HCT116 (cell line): Measurements from ENCODE around the gene KLF11.

Source experiments
- POLR2AphosphoS5 ChIP-seq: IDR thresholded peaks from 2 replicates; pipeline ENCODE4 v1.6.1; 2011; ENCODE audit warnings: mild to moderate bottlenecking, low read depth, low read length, moderate library complexity
- TF ChIP-seq, protein P1 (sequence below), 3 experiments: fragments of 200-600 bp in 1 of 3; sonication (generic) in 1 of 3; IDR thresholded peaks in 2 of 3; conservative IDR thresholded peaks in 1 of 3; 2 replicates each; pipeline ENCODE4 v1.5.1; 2012 to 2017; ENCODE audit warnings: low read depth in 2 of 3, low read length in 2 of 3, antibody characterized with exemption in 1 of 3, borderline replicate concordance in 1 of 3, control low read depth in 1 of 3, mild to moderate bottlenecking in 1 of 3, mixed read lengths in 1 of 3, mixed run types in 1 of 3, moderate library complexity in 1 of 3; ENCODE audit not compliant: insufficient read depth in 1 of 3

GRCh38 chr2:10022041-10022421, 21.3 kb upstream of the KLF11 start:
- TF ChIP-seq POLR2AphosphoS5, result no peak
- TF ChIP-seq, protein P1, sequence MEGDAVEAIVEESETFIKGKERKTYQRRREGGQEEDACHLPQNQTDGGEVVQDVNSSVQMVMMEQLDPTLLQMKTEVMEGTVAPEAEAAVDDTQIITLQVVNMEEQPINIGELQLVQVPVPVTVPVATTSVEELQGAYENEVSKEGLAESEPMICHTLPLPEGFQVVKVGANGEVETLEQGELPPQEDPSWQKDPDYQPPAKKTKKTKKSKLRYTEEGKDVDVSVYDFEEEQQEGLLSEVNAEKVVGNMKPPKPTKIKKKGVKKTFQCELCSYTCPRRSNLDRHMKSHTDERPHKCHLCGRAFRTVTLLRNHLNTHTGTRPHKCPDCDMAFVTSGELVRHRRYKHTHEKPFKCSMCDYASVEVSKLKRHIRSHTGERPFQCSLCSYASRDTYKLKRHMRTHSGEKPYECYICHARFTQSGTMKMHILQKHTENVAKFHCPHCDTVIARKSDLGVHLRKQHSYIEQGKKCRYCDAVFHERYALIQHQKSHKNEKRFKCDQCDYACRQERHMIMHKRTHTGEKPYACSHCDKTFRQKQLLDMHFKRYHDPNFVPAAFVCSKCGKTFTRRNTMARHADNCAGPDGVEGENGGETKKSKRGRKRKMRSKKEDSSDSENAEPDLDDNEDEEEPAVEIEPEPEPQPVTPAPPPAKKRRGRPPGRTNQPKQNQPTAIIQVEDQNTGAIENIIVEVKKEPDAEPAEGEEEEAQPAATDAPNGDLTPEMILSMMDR (IDR thresholded peaks at IDR 0.05 in 2 of 3, conservative IDR thresholded peaks at IDR 0.05 in 1 of 3; ENCODE audit: borderline replicate concordance in 1 of 3, insufficient read depth in 1 of 3, low read depth in 2 of 3, low read length in 2 of 3), result no peak
